SK-N-MC (cell line): ENCODE data around the gene DNAH9.

Experiments
- EZH2 ChIP-seq: fragments of 200-600 bp; sonication (generic); IDR thresholded peaks from one replicate; pipeline ENCODE4 v1.6.1; 2017; ENCODE audit warnings: antibody characterized with exemption
- FOXP2 ChIP-seq: optimal IDR thresholded peaks from 2 replicates; pipeline ENCODE3; 2011; ENCODE audit warnings: mild to moderate bottlenecking, moderate library complexity; ENCODE audit not compliant: insufficient read depth; ENCODE audit errors: extremely low read length, control extremely low read depth
- POLR2AphosphoS5 ChIP-seq: IDR thresholded peaks from 2 replicates; pipeline ENCODE4 v1.6.1; 2012; ENCODE audit warnings: mild to moderate bottlenecking, low read depth, low read length, borderline replicate concordance

DNA sequence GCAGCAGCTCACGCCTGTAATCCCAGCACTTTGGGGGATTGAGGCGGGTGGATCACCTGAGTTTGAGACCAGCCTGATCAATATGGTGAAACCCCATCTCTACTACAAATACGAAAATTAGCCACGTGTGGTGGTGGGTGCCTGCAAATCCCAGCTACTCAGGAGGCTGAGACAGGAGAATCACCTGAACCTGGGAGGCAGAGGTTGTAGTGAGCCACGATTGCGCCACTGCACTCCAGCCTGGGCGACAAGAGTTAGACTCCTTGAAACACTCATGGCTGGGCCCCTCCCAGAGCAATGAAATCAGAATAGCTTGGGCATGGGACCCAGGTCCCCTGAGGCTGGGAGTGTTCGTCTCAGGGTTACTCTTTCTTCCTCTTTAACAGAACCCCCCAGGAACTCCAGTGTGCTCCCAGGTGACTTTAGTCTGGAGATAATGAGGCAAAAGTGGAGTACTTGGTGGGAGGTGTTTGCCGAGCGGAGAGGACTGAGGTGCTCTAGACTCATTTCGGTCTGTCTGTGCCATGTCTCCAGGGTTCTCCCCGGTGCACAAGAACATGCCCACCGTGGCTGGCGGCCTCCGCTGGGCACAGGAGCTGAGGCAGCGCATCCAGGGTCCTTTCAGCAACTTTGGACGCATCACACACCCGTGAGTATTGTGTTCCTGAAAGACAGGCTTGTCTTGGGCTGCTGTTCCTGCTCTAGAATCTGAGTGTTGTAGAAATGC lies 41.6 kb downstream of the DNAH9 start:
- TF ChIP-seq EZH2: no peak
- TF ChIP-seq POLR2AphosphoS5: no peak
- TF ChIP-seq FOXP2: no peak
